ENCODE results near the gene PRLHR.

PRLHR gene

GRCh38 chr10:118580702-118581101, 14.7 kb downstream of the PRLHR start:
- H3K27ac ChIP-seq, result no peak overlapping the region
- TF ChIP-seq CTCF (IDR thresholded peaks at IDR 0.05), result no peak
- no peak for TF ChIP-seq ZFX (IDR thresholded peaks at IDR 0.05; ENCODE audit: borderline replicate concordance)

- TF ChIP-seq ZFX (IDR thresholded peaks at IDR 0.05; ENCODE audit: borderline replicate concordance), result no peak
- no peak for TF ChIP-seq CTCF (IDR thresholded peaks at IDR 0.05)
- no peak overlapping the region for H3K27ac ChIP-seq
These were observed 21.9 kb downstream of the PRLHR start for GRCh38 chr10:118573512-118573911.

DNA sequence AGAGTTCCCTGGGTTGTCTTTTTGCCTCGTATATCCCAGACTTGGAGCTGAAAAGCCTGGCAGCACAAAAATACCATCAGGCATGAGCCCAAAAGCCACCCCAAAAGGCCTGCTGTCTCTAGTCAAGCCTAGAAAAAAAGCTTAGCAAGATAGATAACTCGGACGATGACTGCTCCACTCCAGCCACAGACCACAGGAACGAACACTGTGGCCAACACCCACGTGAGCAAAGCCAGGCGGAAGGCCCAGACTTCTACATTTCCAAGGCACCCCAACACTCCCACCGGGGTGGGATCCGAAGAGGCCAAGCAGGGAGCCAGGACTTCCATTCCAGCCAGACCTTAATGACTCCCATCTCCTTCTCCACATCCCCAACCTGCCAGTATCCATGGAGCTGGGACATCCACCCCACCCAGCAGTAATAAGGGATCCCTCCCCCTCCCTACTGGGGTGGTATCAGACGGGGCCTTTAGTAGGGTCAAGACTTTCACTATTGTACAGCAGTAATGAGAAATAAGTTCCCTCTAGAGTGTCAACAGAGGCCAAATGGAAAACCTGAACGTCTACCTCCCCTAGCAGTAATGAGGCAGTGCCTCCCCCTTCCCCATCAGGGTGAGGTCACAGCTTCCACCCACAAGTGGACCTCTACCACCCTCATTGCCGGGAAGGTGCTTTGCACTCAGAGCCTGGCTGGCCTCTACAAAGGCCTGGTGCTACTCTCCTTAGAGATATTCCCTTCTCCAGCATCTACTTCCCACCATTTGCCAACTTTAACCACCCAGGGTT, 23.0 kb downstream of the PRLHR start:
- no peak overlapping the region for H3K27ac ChIP-seq
- TF ChIP-seq ZFX (IDR thresholded peaks at IDR 0.05; ENCODE audit: borderline replicate concordance) (no peak), CTCF (IDR thresholded peaks at IDR 0.05) (no peak)

GRCh38 chr10:118571123-118571522, 24.3 kb downstream of the PRLHR start:
- TF ChIP-seq CTCF (IDR thresholded peaks at IDR 0.05) (no peak), ZFX (IDR thresholded peaks at IDR 0.05; ENCODE audit: borderline replicate concordance) (no peak)
- H3K27ac ChIP-seq, result no peak overlapping the region

- TF ChIP-seq ZFX (IDR thresholded peaks at IDR 0.05; ENCODE audit: borderline replicate concordance) (no peak), CTCF (IDR thresholded peaks at IDR 0.05) (no peak)
These were observed 24.9 kb downstream of the PRLHR start for GRCh38 chr10:118570591-118570990.

DNA sequence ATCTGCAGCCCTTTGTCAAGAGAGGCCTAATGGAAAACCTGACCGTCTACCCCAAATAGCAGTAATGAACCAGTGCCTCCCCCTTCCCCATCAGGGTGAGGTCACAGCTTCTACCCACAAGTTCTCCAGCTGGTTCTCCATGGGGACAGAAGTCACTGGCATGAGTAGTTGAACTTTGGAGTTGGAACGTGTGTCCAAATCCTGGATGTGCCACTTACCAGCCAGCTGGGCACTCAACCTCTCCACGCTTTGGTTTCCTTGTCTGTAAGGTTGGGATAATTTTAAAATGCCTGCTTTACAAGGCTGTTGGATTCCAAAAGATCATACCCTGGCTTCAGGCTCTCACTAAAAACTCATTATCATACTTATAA, 25.6 kb downstream of the PRLHR start:
- no peak overlapping the region for H3K27ac ChIP-seq
- TF ChIP-seq ZFX (IDR thresholded peaks at IDR 0.05; ENCODE audit: borderline replicate concordance) (no peak), CTCF (IDR thresholded peaks at IDR 0.05) (no peak)

More at GRCh38 chr10:118570591-118570990, 24.9 kb downstream of the PRLHR start:
- no peak overlapping the region for H3K27ac ChIP-seq

DNA sequence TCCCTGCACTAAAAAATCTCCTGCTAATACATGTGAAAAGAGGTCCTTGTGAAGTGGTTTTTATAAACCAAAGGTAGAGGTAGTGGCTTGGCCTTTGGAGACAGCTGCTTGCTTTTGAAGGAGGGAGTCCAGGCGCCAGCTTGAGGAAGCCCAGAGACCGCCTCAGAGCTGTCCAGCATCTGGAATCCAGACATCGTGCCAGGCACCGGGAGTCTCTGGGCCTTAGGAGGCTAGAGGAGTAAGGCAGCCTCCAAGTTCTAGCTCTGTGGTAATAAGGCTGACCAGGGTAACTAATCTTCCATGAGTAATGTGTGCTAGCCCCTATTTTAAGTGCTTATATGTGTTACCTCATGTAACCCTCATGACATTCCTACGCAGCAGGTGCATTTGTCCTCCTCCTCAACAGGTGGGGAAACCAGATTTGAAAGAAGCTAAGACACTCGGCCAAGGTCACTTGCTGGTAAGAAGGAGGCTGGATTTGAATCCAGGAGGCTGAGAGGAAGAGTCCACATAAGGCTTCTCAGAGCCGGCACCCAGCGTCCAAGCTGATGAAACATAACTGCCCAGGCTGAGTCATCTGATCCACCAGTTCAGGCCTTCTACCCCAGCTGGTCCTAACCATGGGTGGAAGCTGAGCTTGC, 26.1 kb downstream of the PRLHR start:
- no peak for TF ChIP-seq CTCF (IDR thresholded peaks at IDR 0.05)
- no peak for TF ChIP-seq ZFX (IDR thresholded peaks at IDR 0.05; ENCODE audit: borderline replicate concordance)
- no peak overlapping the region for H3K27ac ChIP-seq

Data from 22Rv1 (cell line).